AG04450 (cell line): ENCODE data around the gene CACNG6. TPM values are rescaled to one million over a fixed set of nuclear protein-coding genes. Genes with fewer than 3 reads are reported as not detected.

Experiments used
- CTCF ChIA-PET: fragments of 300-600, 350-600 bp; formaldehyde crosslinking; extraction: SDS; loops from one replicate; lab custom pipeline; 2022; ENCODE audit warnings: antibody characterized with exemption, inconsistent platforms; lab: Charles Lee
- POLR2A ChIA-PET: fragments of 350-600 bp; formaldehyde crosslinking; extraction: SDS; loops from one replicate; lab custom pipeline; 2021; ENCODE audit warnings: antibody characterized with exemption, inconsistent platforms; lab: Yijun Ruan, JAX
- DNase-seq: peaks from one replicate; pipeline ENCODE4 v3.0.0-alpha.2; 2011; ENCODE audit warnings: low read depth, low spot score
- H3K27ac ChIP-seq: one replicate; pipeline ENCODE4 v1.5.1; 2012; ENCODE audit warnings: low read depth, low read length, control low read depth
- H3K27me3 ChIP-seq: one replicate; pipeline ENCODE4 v1.6.0; 2012; ENCODE audit warnings: low read length; ENCODE audit not compliant: control insufficient read depth, insufficient read depth
- H3K4me3 ChIP-seq: 2 replicates; pipeline ENCODE4 v1.5.1; 2011; ENCODE audit warnings: mild to moderate bottlenecking, low read depth, low read length, control low read depth
- H3K9me3 ChIP-seq: 2 replicates; pipeline ENCODE4 v1.5.1; 2012; ENCODE audit warnings: low read length; ENCODE audit not compliant: control insufficient read depth, insufficient read depth
- polyA plus RNA-seq: library from polyadenylated mRNA; depleted of rRNA; stranded (reverse); fragments of >200 nt; gene quantifications from 2 replicates; pipeline ENCODE4 v1.2.3, GENCODE V29; 2011
- TF ChIP-seq, protein P1 (sequence below): IDR thresholded peaks from 2 replicates; pipeline ENCODE4 v1.5.1; 2011; ENCODE audit warnings: low read depth, low read length, control low read depth, inconsistent platforms

CACNG6 gene
- polyA plus RNA-seq, 1 experiment: 0.19 TPM

DNA sequence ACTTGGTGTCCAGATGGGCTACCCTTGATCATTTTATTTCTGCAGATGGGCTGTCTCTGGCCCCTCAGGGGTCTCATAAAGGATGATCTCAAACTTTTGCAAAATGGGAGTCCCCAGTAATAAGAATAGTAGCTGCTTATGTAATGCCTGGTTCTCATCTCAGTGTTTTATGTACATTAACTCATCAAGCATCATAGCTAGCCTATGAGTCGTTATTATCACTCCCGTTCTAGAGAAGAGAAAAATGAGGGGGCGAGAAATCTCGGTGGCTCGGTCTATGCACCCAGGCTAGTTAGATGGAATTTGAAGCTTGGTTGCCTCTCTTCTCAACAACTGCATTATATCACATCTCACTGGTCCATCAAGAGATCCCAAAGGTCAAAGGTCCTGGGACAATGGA is 3.4 kb downstream of the CACNG6 start:
- Histone ChIP-seq H3K27ac (no peak overlapping the region), H3K4me3 (no peak overlapping the region), H3K9me3 (no peaks in the 10 kb centered on the region), H3K27me3 (peaks cover 10% of the 10 kb centered on the region)
- POLR2A ChIA-PET: no interaction called here
- DNase-seq: no peak
- CTCF ChIA-PET: interaction anchor here (0.6 to 1.1 kb wide), 4 partner anchors 31 to 36 kb away, joined by 3 to 4 read pairs (median 3); no protein-coding TSS in a partner anchor
- TF ChIP-seq, protein P1, sequence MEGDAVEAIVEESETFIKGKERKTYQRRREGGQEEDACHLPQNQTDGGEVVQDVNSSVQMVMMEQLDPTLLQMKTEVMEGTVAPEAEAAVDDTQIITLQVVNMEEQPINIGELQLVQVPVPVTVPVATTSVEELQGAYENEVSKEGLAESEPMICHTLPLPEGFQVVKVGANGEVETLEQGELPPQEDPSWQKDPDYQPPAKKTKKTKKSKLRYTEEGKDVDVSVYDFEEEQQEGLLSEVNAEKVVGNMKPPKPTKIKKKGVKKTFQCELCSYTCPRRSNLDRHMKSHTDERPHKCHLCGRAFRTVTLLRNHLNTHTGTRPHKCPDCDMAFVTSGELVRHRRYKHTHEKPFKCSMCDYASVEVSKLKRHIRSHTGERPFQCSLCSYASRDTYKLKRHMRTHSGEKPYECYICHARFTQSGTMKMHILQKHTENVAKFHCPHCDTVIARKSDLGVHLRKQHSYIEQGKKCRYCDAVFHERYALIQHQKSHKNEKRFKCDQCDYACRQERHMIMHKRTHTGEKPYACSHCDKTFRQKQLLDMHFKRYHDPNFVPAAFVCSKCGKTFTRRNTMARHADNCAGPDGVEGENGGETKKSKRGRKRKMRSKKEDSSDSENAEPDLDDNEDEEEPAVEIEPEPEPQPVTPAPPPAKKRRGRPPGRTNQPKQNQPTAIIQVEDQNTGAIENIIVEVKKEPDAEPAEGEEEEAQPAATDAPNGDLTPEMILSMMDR: no peak

DNA sequence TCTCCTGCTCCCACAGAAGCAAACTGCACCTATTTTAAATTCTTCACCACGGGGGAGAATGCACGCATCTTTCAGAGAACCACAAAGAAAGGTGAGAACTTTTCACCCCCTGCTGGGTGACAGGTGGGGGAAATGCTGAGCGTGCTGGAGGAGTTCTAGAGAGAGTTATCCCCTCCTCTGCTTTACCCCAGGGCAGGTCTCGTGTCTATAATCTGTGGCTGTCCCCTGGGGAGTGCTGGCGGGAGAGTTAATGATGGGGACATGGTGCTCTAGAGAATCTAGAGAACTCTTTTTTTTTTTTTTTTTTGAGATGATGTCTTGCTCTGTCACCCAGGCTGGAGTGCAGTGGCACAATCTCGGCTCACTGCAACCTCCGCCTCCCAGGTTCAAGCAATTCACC is 6.8 kb downstream of the CACNG6 start:
- POLR2A ChIA-PET: no interaction called here
- H3K9me3 ChIP-seq: no peaks in the 10 kb centered on the region
- CTCF ChIA-PET: interaction anchor here (0.7 to 1.2 kb wide), 2 partner anchors 26 to 207 kb away, joined by 3 read pairs; no protein-coding TSS in a partner anchor
- DNase-seq: no peak
- TF ChIP-seq, protein P1: no peak
- peaks cover 8% of the 10 kb centered on the region for H3K27me3 ChIP-seq
- H3K27ac ChIP-seq: no peak overlapping the region
- H3K4me3 ChIP-seq: no peak overlapping the region

DNA sequence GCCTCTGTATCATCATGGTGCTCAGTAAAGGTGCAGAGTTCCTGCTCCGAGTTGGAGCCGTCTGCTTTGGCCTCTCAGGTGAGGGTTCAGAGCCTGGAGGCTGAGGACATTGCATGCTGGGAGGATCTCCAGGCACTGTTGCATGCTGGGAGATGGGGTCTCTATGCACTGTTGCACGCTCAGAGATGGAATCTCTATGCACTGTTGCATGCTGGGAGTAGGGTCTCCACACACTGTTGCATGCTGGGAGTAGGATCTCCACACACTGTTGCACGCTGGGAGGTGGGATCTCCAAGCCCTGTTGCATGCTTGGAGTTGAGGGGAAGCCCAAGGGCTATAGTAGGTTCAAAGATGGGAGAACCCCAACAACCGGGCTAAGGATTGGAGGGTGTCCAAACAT is 8.3 kb downstream of the CACNG6 start:
- no peaks in the 10 kb centered on the region for H3K9me3 ChIP-seq
- DNase-seq: no peak
- ChIA-PET POLR2A (no interaction called here), CTCF (no interaction called here)
- TF ChIP-seq, protein P1: no peak
- no peak overlapping the region for H3K4me3 ChIP-seq
- no peak overlapping the region for H3K27ac ChIP-seq
- peaks cover 8% of the 10 kb centered on the region for H3K27me3 ChIP-seq

DNA sequence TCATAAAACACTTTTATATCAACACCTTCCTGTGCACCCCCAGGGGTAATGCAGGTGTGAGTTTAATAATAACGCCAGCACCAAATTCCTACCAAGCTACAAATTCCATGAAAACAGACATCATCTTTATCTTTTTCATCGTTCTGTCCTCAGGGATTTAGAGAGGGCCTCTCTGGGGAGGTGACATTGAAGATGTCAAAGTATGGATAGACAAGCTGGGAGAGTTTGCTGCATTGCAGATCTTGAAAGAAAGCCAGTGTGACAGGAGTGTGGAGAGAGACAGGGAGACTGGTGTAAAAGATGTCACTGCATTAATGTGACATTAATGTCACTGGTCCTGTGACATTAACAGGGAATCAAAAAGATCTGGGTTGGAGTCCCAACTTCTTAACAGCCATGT is 10.1 kb downstream of the CACNG6 start:
- ChIA-PET CTCF (interaction anchor here (0.6 to 1.2 kb wide), 3 partner anchors 8 to 208 kb away, joined by 3 to 4 read pairs (median 4); no protein-coding TSS in a partner anchor), POLR2A (no interaction called here)
- no peak overlapping the region for H3K27ac ChIP-seq
- H3K9me3 ChIP-seq: no peaks in the 10 kb centered on the region
- H3K4me3 ChIP-seq: no peak overlapping the region
- DNase-seq: no peak
- TF ChIP-seq, protein P1: no peak
- H3K27me3 ChIP-seq: peaks cover 6% of the 10 kb centered on the region

DNA sequence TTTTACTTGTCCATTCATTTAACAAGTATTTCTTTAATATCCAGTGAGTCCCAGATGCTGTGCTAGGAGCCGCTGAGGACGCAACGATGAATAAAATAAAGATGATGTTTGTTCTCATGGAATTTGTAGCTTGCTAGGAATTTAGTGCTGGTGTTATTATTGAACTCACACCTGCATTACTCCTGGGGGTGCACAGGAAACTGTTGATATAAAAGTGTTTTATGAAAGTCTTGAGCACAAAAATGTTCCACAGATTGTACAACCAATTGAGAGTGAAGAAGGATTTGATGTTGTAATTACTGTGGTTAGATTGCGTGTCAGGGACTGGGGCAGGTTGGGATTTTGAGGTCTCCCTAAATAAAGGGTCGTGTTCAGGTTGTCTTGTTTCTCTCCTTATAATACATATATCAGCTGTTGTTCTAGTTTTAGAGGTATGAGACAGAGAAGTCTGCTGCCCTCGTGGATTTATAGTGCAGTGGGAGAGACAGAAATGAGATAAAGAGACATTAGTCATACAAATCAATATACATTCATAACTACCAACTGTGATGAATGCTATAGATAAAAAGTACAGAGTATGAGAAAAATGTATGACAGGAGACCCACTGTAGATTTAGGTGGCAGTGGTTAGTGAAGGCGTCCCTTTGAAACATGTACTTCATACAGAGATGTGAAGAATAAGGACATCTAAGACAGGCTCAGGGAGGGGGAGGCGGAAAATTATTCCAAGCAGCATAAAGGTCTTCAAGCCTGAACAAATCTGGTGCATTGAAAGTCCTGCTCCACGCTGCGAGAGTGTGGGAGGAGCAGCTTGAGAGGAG is 11.3 kb downstream of the CACNG6 start:
- Histone ChIP-seq H3K9me3 (no peaks in the 10 kb centered on the region), H3K27ac (no peak overlapping the region), H3K4me3 (no peak overlapping the region), H3K27me3 (peaks cover 6% of the 10 kb centered on the region)
- POLR2A ChIA-PET: interaction anchor here (0.7 kb wide), 1 partner anchor 1663 kb away, joined by 5 read pairs; no protein-coding TSS in a partner anchor
- DNase-seq: no peak
- CTCF ChIA-PET: interaction anchor here (0.7 to 1.2 kb wide), 3 partner anchors 121 to 1399 kb away, joined by 3 to 4 read pairs (median 4); partner anchors contain the start of gene PRKCG
- TF ChIP-seq, protein P1: no peak
